A549 (cell line): ENCODE data around the gene TBR1. TPM values are rescaled to one million over a fixed set of nuclear protein-coding genes. Genes with fewer than 3 reads are reported as not detected.

ENCODE experiments used
- ATAC-seq, 2 experiments: fragments of 200-7000 bp in 1 of 2; fragments of >200 bp in 1 of 2; cut with Nextera tagmentation in 1 of 2; cut with Tn5 transposase in 1 of 2; 3 replicates each; pipeline versions ENCODE4 v1.8.0 to v1.9.1; 2018 to 2020; ENCODE audit warnings: mild to moderate bottlenecking in 1 of 2, moderate library complexity in 1 of 2
- CTCF ChIA-PET: fragments of 300-600 bp; sonication (Branson Sonifier 250); formaldehyde crosslinking; extraction: SDS; loops from one replicate; lab custom pipeline; 2021; ENCODE audit warnings: antibody characterized with exemption, inconsistent platforms; lab: Yijun Ruan, JAX
- POLR2A ChIA-PET: fragments of 350-600 bp; formaldehyde crosslinking; extraction: SDS; loops from one replicate; lab custom pipeline; 2021; ENCODE audit warnings: antibody characterized with exemption, inconsistent platforms; lab: Yijun Ruan, JAX
- DNase-seq, 2 experiments: peaks; one replicate each; pipeline versions ENCODE4 v3.0.0 to v3.0.0-alpha.2; 2011 to 2016; ENCODE audit warnings: low read depth in 1 of 2, low spot score in 1 of 2
- FAIRE-seq: peaks from 2 replicates; lab custom pipeline; 2011; peaks lifted over from hg19 to GRCh38; lab: Jason Lieb, UNC
- H3K27ac ChIP-seq, 2 experiments: fragments of >200 bp; sonication (Bioruptor Twin); formaldehyde crosslinking; 3 replicates each; pipeline ENCODE4 v1.5.1; 2016 to 2017
- H3K4me1 ChIP-seq: fragments of >200 bp; sonication (Bioruptor Twin); formaldehyde crosslinking; 3 replicates; pipeline ENCODE4 v1.6.1; 2016
- H3K4me2 ChIP-seq: fragments of >200 bp; sonication (Bioruptor Twin); formaldehyde crosslinking; 3 replicates; pipeline ENCODE4 v1.6.1; 2016
- H3K4me3 ChIP-seq: fragments of >200 bp; sonication (Bioruptor Twin); formaldehyde crosslinking; 3 replicates; pipeline ENCODE4 v1.5.1; 2016
- H3K9me3 ChIP-seq: fragments of >200 bp; sonication (Bioruptor Twin); formaldehyde crosslinking; 3 replicates; pipeline ENCODE4 v1.6.1; 2016
- CBX8 ChIP-seq: fragments of 200-600 bp; sonication (generic); IDR thresholded peaks from 2 replicates; pipeline ENCODE4 v1.6.1; 2016
- CEBPB ChIP-seq, 2 experiments: fragments of >200 bp in 1 of 2; sonication (Bioruptor Twin) in 1 of 2; formaldehyde crosslinking in 1 of 2; IDR thresholded peaks; 2 replicates each; pipeline ENCODE4 v1.6.1; 2012 to 2016
- CHD2 ChIP-seq: fragments of 150-350 bp; IDR thresholded peaks from 2 replicates; pipeline ENCODE4 v1.6.1; 2014; ENCODE audit warnings: low read length; ENCODE audit not compliant: partially characterized antibody
- CTCF ChIP-seq: fragments of >200 bp; sonication (Bioruptor Twin); formaldehyde crosslinking; IDR thresholded peaks from 3 replicates; pipeline ENCODE4 v1.5.1; 2016
- EHF ChIP-seq: fragments of 250-450 bp; sonication (Bioruptor Pico); IDR thresholded peaks from 2 replicates; pipeline ENCODE4 v1.5.0; 2020; ENCODE audit warnings: mild to moderate bottlenecking
- EP300 ChIP-seq, 2 experiments: fragments of >200 bp; sonication (Bioruptor Twin); formaldehyde crosslinking; IDR thresholded peaks; 2 replicates in 1 of 2; 3 replicates in 1 of 2; pipeline ENCODE4 v1.6.1; 2016 to 2017
- FOXS1 ChIP-seq: fragments of 250-450 bp; sonication (Bioruptor Pico); IDR thresholded peaks from 2 replicates; pipeline ENCODE4 v1.5.0; 2020; ENCODE audit warnings: mild to moderate bottlenecking, moderate library complexity
- GATA3 ChIP-seq: IDR thresholded peaks from 2 replicates; pipeline ENCODE4 v1.6.1; 2012; ENCODE audit warnings: borderline replicate concordance
- HEYL ChIP-seq: fragments of 250-450 bp; sonication (Bioruptor Pico); IDR thresholded peaks from 2 replicates; pipeline ENCODE4 v1.8.0; 2021; ENCODE audit warnings: mild to moderate bottlenecking, moderate library complexity
- HOXA7 ChIP-seq: fragments of 250-450 bp; sonication (Bioruptor Pico); IDR thresholded peaks from 2 replicates; pipeline ENCODE4 v1.5.0; 2020; ENCODE audit warnings: mild to moderate bottlenecking, moderate library complexity
- HOXB5 ChIP-seq: fragments of 250-450 bp; sonication (Bioruptor Pico); IDR thresholded peaks from 2 replicates; pipeline ENCODE4 v1.5.0; 2020; ENCODE audit warnings: mild to moderate bottlenecking, moderate library complexity
- JUNB ChIP-seq: fragments of >200 bp; sonication (Bioruptor Twin); formaldehyde crosslinking; IDR thresholded peaks from 2 replicates; pipeline ENCODE4 v1.6.1; 2016
- KDM1A ChIP-seq: fragments of 200-600 bp; sonication (generic); IDR thresholded peaks from 2 replicates; pipeline ENCODE4 v1.6.1; 2016; ENCODE audit warnings: low read depth, mild to moderate bottlenecking
- KDM5A ChIP-seq: fragments of 200-600 bp; sonication (generic); IDR thresholded peaks from 2 replicates; pipeline ENCODE4 v1.6.1; 2016; ENCODE audit warnings: antibody characterized with exemption, mild to moderate bottlenecking
- MYC ChIP-seq: IDR thresholded peaks from 2 replicates; pipeline ENCODE4 v1.6.1; 2012; ENCODE audit warnings: mild to moderate bottlenecking, inconsistent platforms, low read length, improper control_type of control experiment, borderline replicate concordance
- NFE2L2 ChIP-seq: fragments of 150-350 bp; conservative IDR thresholded peaks from 2 replicates; pipeline ENCODE4 v1.6.1; 2014; ENCODE audit warnings: low read length
- NR3C1 ChIP-seq: fragments of >200 bp; sonication (Bioruptor Twin); formaldehyde crosslinking; IDR thresholded peaks from 3 replicates; pipeline ENCODE4 v1.6.1; 2017
- POLR2AphosphoS2 ChIP-seq: conservative IDR thresholded peaks from 2 replicates; pipeline ENCODE4 v1.6.1; 2012; ENCODE audit warnings: low read length, improper control_type of control experiment, inconsistent platforms
- RAD21 ChIP-seq, 2 experiments: fragments of >200 bp in 1 of 2; sonication (Bioruptor Twin) in 1 of 2; formaldehyde crosslinking in 1 of 2; IDR thresholded peaks in 1 of 2; conservative IDR thresholded peaks in 1 of 2; 2 replicates in 1 of 2; 3 replicates in 1 of 2; pipeline ENCODE4 v1.6.1; 2012 to 2018; ENCODE audit warnings: inconsistent platforms in 1 of 2
- RCOR1 ChIP-seq: fragments of 150-350 bp; IDR thresholded peaks from 2 replicates; pipeline ENCODE4 v1.6.1; 2014; ENCODE audit warnings: antibody characterized with exemption, low read length, low read depth
- RFX5 ChIP-seq: fragments of 450-650 bp; IDR thresholded peaks from 2 replicates; pipeline ENCODE4 v1.7.1; 2014; ENCODE audit warnings: antibody characterized with exemption, mild to moderate bottlenecking, moderate library complexity
- SMC3 ChIP-seq: fragments of >200 bp; sonication (Bioruptor Twin); formaldehyde crosslinking; IDR thresholded peaks from 3 replicates; pipeline ENCODE4 v1.6.1; 2018; ENCODE audit warnings: inconsistent platforms
- ZC3H11A ChIP-seq: fragments of 450-650 bp; IDR thresholded peaks from 2 replicates; pipeline ENCODE4 v1.6.1; 2014; ENCODE audit warnings: antibody characterized with exemption, mild to moderate bottlenecking
- ZFP36 ChIP-seq: fragments of 450-650 bp; IDR thresholded peaks from 2 replicates; pipeline ENCODE4 v1.6.1; 2014; ENCODE audit warnings: borderline replicate concordance; ENCODE audit not compliant: partially characterized antibody
- ZSCAN20 ChIP-seq: fragments of 250-450 bp; sonication (Bioruptor Pico); IDR thresholded peaks from 2 replicates; pipeline ENCODE4 v1.8.0; 2022; ENCODE audit warnings: mild to moderate bottlenecking, moderate library complexity
- WGBS: methylation state at CpG from one replicate; pipeline ENCODE4 v1.1.6; 2017; ENCODE audit errors: missing lambda C conversion rate; 5-methylcytosine and 5-hydroxymethylcytosine counted together
- polyA plus RNA-seq, 4 experiments: library from polyadenylated mRNA; depleted of rRNA in 3 of 4; stranded (reverse); fragments of >200 nt; fragmentation: RNase III in 1 of 4; extraction: RNeasy Plus Mini Kit Qiagen cat#74134 plus additional on column Dnase treatment in 1 of 4; gene quantifications; 2 replicates in 3 of 4; 3 replicates in 1 of 4; pipeline ENCODE4 v1.2.3, GENCODE V29; 2011 to 2017
- TF ChIP-seq, protein P1 (sequence below): IDR thresholded peaks from 2 replicates; pipeline ENCODE4 v1.6.1; 2012
- TF ChIP-seq, protein P2 (sequence below): fragments of 450-650 bp; IDR thresholded peaks from 2 replicates; pipeline ENCODE4 v1.6.1; 2014; ENCODE audit warnings: antibody characterized with exemption
- TF ChIP-seq, protein P3 (sequence below): fragments of 250-450 bp; sonication (Bioruptor Pico); IDR thresholded peaks from 2 replicates; pipeline ENCODE4 v1.5.0; 2021; ENCODE audit warnings: mild to moderate bottlenecking, moderate library complexity, borderline replicate concordance
- TF ChIP-seq, protein P4 (sequence below): fragments of >200 bp; sonication (Bioruptor Twin); formaldehyde crosslinking; IDR thresholded peaks from 2 replicates; pipeline ENCODE4 v1.6.1; 2016

Gene TBR1
- polyA plus RNA-seq, 2 of the 4 experiments (the other 2 are of a cell fraction): 0.01 to 0.09 TPM

- POLR2A ChIA-PET: no interaction called here
- no peak for FAIRE-seq
These were observed 787 bp upstream of the TBR1 start for GRCh38 chr2:161415034-161415986.

GRCh38 chr2:161416708-161417437 lies 776 bp downstream of the TBR1 start:
- H3K4me2 ChIP-seq: peak overlapping the region; percentile 64
- DNase-seq (no peak), FAIRE-seq (no peak), ATAC-seq (peak in 1 of 2 experiments; percentile 6; a peak in 3 of 6 replicates)
- 44% methylated on average over 38 of the region's 41 CpGs for WGBS
- H3K4me1 ChIP-seq: no peaks in the 10 kb centered on the region
- no peak overlapping the region for H3K27ac ChIP-seq
- no peaks in the 10 kb centered on the region for H3K9me3 ChIP-seq
- H3K4me3 ChIP-seq: peak overlapping the region; percentile 24
- ChIA-PET CTCF (interaction anchor here (0.6 to 1.3 kb wide), 2 partner anchors 32 to 72 kb away, joined by 3 read pairs; no protein-coding TSS in a partner anchor), POLR2A (no interaction called here)
- TF ChIP-seq EP300 (IDR thresholded peaks at IDR 0.05): no peak
- TF ChIP-seq RAD21 (conservative IDR thresholded peaks at IDR 0.05 in 1 of 2, IDR thresholded peaks at IDR 0.05 in 1 of 2): no peak
- no peak for TF ChIP-seq CEBPB (IDR thresholded peaks at IDR 0.05)
- no peak for TF ChIP-seq NR3C1
- no peak for TF ChIP-seq RCOR1
- TF ChIP-seq CBX8: no peak
- TF ChIP-seq, protein P1, sequence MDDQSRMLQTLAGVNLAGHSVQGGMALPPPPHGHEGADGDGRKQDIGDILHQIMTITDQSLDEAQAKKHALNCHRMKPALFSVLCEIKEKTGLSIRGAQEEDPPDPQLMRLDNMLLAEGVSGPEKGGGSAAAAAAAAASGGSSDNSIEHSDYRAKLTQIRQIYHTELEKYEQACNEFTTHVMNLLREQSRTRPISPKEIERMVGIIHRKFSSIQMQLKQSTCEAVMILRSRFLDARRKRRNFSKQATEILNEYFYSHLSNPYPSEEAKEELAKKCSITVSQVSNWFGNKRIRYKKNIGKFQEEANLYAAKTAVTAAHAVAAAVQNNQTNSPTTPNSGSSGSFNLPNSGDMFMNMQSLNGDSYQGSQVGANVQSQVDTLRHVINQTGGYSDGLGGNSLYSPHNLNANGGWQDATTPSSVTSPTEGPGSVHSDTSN: no peak
- TF ChIP-seq JUNB: no peak
- TF ChIP-seq POLR2AphosphoS2: no peak
- no peak for TF ChIP-seq KDM5A
- no peak for TF ChIP-seq KDM1A
- TF ChIP-seq FOXS1 (CRISPR knock-in tag): no peak
- TF ChIP-seq HEYL: no peak
- no peak for TF ChIP-seq NFE2L2

More at GRCh38 chr2:161415034-161415986, 787 bp upstream of the TBR1 start:
- TF ChIP-seq ZFP36 (no peak), EHF (CRISPR knock-in tag) (no peak), ZC3H11A (no peak), RFX5 (no peak), HOXB5 (CRISPR knock-in tag) (no peak), ZSCAN20 (no peak), MYC (no peak), CTCF (no peak), KDM1A (no peak), RAD21 (conservative IDR thresholded peaks at IDR 0.05 in 1 of 2, IDR thresholded peaks at IDR 0.05 in 1 of 2) (no peak), SMC3 (no peak), HOXA7 (CRISPR knock-in tag) (no peak), KDM5A (no peak), EP300 (IDR thresholded peaks at IDR 0.05) (no peak), CHD2 (no peak), GATA3 (no peak), NFE2L2 (no peak)
- TF ChIP-seq, protein P2, sequence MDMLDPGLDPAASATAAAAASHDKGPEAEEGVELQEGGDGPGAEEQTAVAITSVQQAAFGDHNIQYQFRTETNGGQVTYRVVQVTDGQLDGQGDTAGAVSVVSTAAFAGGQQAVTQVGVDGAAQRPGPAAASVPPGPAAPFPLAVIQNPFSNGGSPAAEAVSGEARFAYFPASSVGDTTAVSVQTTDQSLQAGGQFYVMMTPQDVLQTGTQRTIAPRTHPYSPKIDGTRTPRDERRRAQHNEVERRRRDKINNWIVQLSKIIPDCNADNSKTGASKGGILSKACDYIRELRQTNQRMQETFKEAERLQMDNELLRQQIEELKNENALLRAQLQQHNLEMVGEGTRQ: no peak
- TF ChIP-seq, protein P3, sequence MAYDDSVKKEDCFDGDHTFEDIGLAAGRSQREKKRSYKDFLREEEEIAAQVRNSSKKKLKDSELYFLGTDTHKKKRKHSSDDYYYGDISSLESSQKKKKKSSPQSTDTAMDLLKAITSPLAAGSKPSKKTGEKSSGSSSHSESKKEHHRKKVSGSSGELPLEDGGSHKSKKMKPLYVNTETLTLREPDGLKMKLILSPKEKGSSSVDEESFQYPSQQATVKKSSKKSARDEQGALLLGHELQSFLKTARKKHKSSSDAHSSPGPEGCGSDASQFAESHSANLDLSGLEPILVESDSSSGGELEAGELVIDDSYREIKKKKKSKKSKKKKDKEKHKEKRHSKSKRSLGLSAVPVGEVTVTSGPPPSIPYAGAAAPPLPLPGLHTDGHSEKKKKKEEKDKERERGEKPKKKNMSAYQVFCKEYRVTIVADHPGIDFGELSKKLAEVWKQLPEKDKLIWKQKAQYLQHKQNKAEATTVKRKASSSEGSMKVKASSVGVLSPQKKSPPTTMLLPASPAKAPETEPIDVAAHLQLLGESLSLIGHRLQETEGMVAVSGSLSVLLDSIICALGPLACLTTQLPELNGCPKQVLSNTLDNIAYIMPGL (CRISPR knock-in tag): no peak
- TF ChIP-seq, protein P4, sequence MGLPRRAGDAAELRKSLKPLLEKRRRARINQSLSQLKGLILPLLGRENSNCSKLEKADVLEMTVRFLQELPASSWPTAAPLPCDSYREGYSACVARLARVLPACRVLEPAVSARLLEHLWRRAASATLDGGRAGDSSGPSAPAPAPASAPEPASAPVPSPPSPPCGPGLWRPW: no peak
- Histone ChIP-seq H3K4me3 (peak overlapping the region; percentile 50), H3K4me2 (peak overlapping the region; percentile 80), H3K27ac (peak overlapping the region; percentile 67 to 87; a peak in 5 of 6 replicates), H3K9me3 (no peaks in the 10 kb centered on the region), H3K4me1 (no peaks in the 10 kb centered on the region)
- 87% methylated on average over 29 of the region's 29 CpGs for WGBS
- DNase-seq (no peak), ATAC-seq (no peak)
- CTCF ChIA-PET: interaction anchor here (1.0 to 1.3 kb wide), 3 partner anchors 9 to 142 kb away, joined by 3 read pairs; no protein-coding TSS in a partner anchor
